Kasumi-1 (cell line): ENCODE measurements around the gene DUSP28.

Source experiments
- DNase-seq, 2 experiments: peaks; one replicate each; lab custom pipeline; 2025; lab: John Stamatoyannopoulos, UW

DUSP28 gene

GRCh38 chr2:240598311-240598911 is 38.3 kb downstream of the DUSP28 start:
- DNase-seq = no peak

- no peak for DNase-seq
Measured at GRCh38 chr2:240599141-240599583, 39.0 kb downstream of the DUSP28 start.

- DNase-seq = no peak
Measured at GRCh38 chr2:240600451-240600961, 40.3 kb downstream of the DUSP28 start.

GRCh38 chr2:240601061-240601830 is 41.1 kb downstream of the DUSP28 start:
- no peak for DNase-seq

- no peak for DNase-seq
Measured at GRCh38 chr2:240601831-240602160, 41.6 kb downstream of the DUSP28 start.

GRCh38 chr2:240602266-240603050 is 42.3 kb downstream of the DUSP28 start:
- DNase-seq = no peak

GRCh38 chr2:240603081-240603835 is 43.1 kb downstream of the DUSP28 start:
- DNase-seq = no peak

- no peak for DNase-seq
Measured at GRCh38 chr2:240603846-240604245, 43.7 kb downstream of the DUSP28 start.

GRCh38 chr2:240604291-240604938 is 44.3 kb downstream of the DUSP28 start:
- DNase-seq = no peak

- no peak for DNase-seq
Measured at GRCh38 chr2:240604939-240605716, 45.0 kb downstream of the DUSP28 start.

- no peak for DNase-seq
Measured at GRCh38 chr2:240605867-240606743, 45.9 kb downstream of the DUSP28 start.

- DNase-seq = peak; percentile 38 to 44
Measured at GRCh38 chr2:240611601-240612210, 51.5 kb downstream of the DUSP28 start.
